Measurements from ENCODE around the gene BRAF.

GRCh38 chr7:140691376-140692045 is 233.2 kb downstream of the BRAF start:
- TF ChIP-seq CTCF (IDR thresholded peaks at IDR 0.05; ENCODE audit: low read depth, low read length) (no peak), POLR2A (IDR thresholded peaks at IDR 0.05; ENCODE audit: extremely low read depth, insufficient read length) (no peak), MYC (IDR thresholded peaks at IDR 0.05; ENCODE audit: low read depth, low read length) (no peak)
